Measurements from ENCODE around the gene ZNF630. TPM values are rescaled to one million over a fixed set of nuclear protein-coding genes. Genes with fewer than 3 reads are reported as not detected.
"Not testable (repeated sequence)": the region's sequence is repeated elsewhere in the genome, so short reads cannot be mapped to it uniquely, and the experiment has no call there.

ZNF630 gene
- total and polyA plus RNA-seq, 2 of the 8 experiments (the other 6 are each of a cell fraction or from before 2014, with no cell fraction given): 0.67 to 2.2 TPM

DNA sequence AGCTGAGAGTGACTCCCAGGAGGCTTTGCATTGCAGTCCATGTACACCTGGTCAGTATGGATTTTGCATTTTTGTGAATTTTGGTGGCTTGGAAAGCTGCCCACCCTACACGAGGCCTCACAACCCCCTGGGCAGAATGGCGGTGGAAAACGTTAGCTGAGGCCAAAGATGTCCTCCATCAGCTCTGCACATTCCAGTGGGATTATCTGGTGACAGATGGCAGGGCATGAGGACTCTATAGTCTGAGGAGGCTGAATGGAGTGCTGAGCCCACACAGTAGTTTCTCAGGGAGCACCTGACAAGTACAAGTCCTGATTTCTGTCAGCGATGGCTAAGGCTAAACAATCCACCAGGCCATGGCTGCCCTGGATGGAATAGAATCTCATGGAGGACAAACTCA, 43.9 kb downstream of the ZNF630 start:
- H4K20me1 ChIP-seq (replicated peaks in 1 of 2; ENCODE audit: control insufficient read depth in 1 of 2, insufficient read depth in 2 of 2, low read length in 2 of 2); H3K4ac ChIP-seq (replicated peaks; ENCODE audit: insufficient read length, low read depth, low read length); H3K27ac ChIP-seq (ENCODE audit: low read depth, low read length); H2BK5ac ChIP-seq (ENCODE audit: low read depth, low read length); H3K36me3 ChIP-seq (ENCODE audit: control insufficient read depth in 2 of 4, insufficient read depth in 4 of 4, low read length in 3 of 4); H3K4me2 ChIP-seq (ENCODE audit: insufficient read depth in 1 of 2, low read depth in 2 of 2, low read length in 2 of 2); H4K8ac ChIP-seq (ENCODE audit: extremely low read depth, insufficient read depth, low read length); H3K18ac ChIP-seq (ENCODE audit: extremely low read depth, low read length); H3K23me2 ChIP-seq (ENCODE audit: low read depth, low read length); H3K14ac ChIP-seq (ENCODE audit: insufficient read length); H3K56ac ChIP-seq (replicated peaks; ENCODE audit: insufficient read length, low read depth, low read length); H3K23ac ChIP-seq (ENCODE audit: insufficient read length); H2BK12ac ChIP-seq (ENCODE audit: low read depth, low read length); H4K91ac ChIP-seq (replicated peaks; ENCODE audit: insufficient read length, low read length); H2BK120ac ChIP-seq (replicated peaks; ENCODE audit: low read depth, low read length); H3K79me1 ChIP-seq (ENCODE audit: low read depth, low read length); H3K27me3 ChIP-seq (replicated peaks in 1 of 4; ENCODE audit: control insufficient read depth in 3 of 4, extremely low read depth in 1 of 4, insufficient read depth in 3 of 4, low read length in 3 of 4); H3K79me2 ChIP-seq (ENCODE audit: control insufficient read depth in 1 of 2, insufficient read depth in 2 of 2, low read length in 2 of 2); H3K9me3 ChIP-seq (ENCODE audit: insufficient read depth in 2 of 2, low read depth in 1 of 2, low read length in 1 of 2); H3K9ac ChIP-seq (replicated peaks in 1 of 4; ENCODE audit: extremely low read depth in 1 of 4, low read depth in 3 of 4, low read length in 3 of 4); H2AFZ ChIP-seq (ENCODE audit: low read length); H2BK20ac ChIP-seq (ENCODE audit: low read length); H3K4me3 ChIP-seq (ENCODE audit: extremely low read depth in 1 of 4, insufficient read depth in 2 of 4, low read depth in 3 of 4, low read length in 4 of 4); FAIRE-seq; DNase-seq (ENCODE audit: low read depth in 1 of 2, low spot score in 2 of 2); H2AK5ac ChIP-seq (ENCODE audit: low read depth, low read length); POLR2A ChIA-PET (ENCODE audit: partially characterized antibody); H2BK15ac ChIP-seq (ENCODE audit: low read length); H4K5ac ChIP-seq (ENCODE audit: insufficient read length, low read depth, low read length); H3K4me1 ChIP-seq (replicated peaks in 1 of 4; ENCODE audit: control insufficient read depth in 3 of 4, insufficient read depth in 4 of 4, low read length in 3 of 4): not testable (repeated sequence)
- CTCF ChIA-PET (ENCODE audit: partially characterized antibody): interaction anchor here (0.6 to 3.5 kb wide), 20 partner anchors 8 to 465 kb away, joined by 3 to 31 read pairs (median 4); no protein-coding TSS in a partner anchor
- 83% methylated on average over 3 of the region's 4 CpGs; no CpG with 5 or more reads in 1 of the 2 experiments for WGBS, 2 experiments (ENCODE audit: extremely low coverage in 1 of 2, insufficient coverage in 1 of 2, insufficient read length in 1 of 2, insufficient replicate concordance in 2 of 2, low coverage in 1 of 2, low lambda C conversion rate in 2 of 2, missing lambda C conversion rate in 1 of 2)

Data from H1 (cell line).